Measurements from ENCODE around the gene HIF1A. TPM values are rescaled to one million over a fixed set of nuclear protein-coding genes. Genes with fewer than 3 reads are reported as not detected.

HIF1A gene
- total and polyA plus RNA-seq, 2 donors (not counting 1 experiment from before 2014, with no cell fraction given) = 44.2 to 261 TPM

- no peaks in the 10 kb centered on the region for H3K36me3 ChIP-seq (replicated peaks in 1 of 2; ENCODE audit: control extremely low read depth in 1 of 2, control insufficient read depth in 1 of 2, extremely low read depth in 1 of 2, insufficient read depth in 2 of 2, low read length in 1 of 2)
- ChIA-PET CTCF (no interaction called here), POLR2A (interaction anchor here (0.6 to 0.7 kb wide), 2 partner anchors 29 to 145 kb away, joined by 5 read pairs; no protein-coding TSS in a partner anchor)
- intact Hi-C loops (cut with micrococcal nuclease) = no loop called here
- Mint-ChIP-seq H3K27me3 (no peaks in the 10 kb centered on the region), H3K9me3 (ENCODE audit: insufficient read depth) (no peaks in the 10 kb centered on the region), H3K27ac (no peak overlapping the region), H3K4me3 (no peak overlapping the region), H3K4me1 (peaks cover 8% of the 10 kb centered on the region)
- WGBS (ENCODE audit: insufficient coverage) = 94% methylated on average over 3 of the region's 7 CpGs
- H2AFZ ChIP-seq (ENCODE audit: insufficient read depth, low read depth, low read length, poor library complexity, severe bottlenecking) = no peak overlapping the region
- no peak overlapping the region for H3K4me2 ChIP-seq (replicated peaks; ENCODE audit: low read depth, low read length, poor library complexity, severe bottlenecking)
- H3K9me3 ChIP-seq (ENCODE audit: control extremely low read depth in 1 of 3, control insufficient read depth in 2 of 3, insufficient read depth in 1 of 3, low read length in 2 of 3) = peaks cover 0 to 7% (median 0%) of the 10 kb centered on the region in 3 donors
- peak overlapping the region in 1 of 2 donors; percentile 35 for H3K27ac ChIP-seq (ENCODE audit: low read length in 2 of 2)
- H3K27me3 ChIP-seq (replicated peaks in 1 of 4; ENCODE audit: control extremely low read depth in 1 of 4, control insufficient read depth in 3 of 4, insufficient read depth in 4 of 4, low read length in 3 of 4) = no peaks in the 10 kb centered on the region
- DNase-seq = no peak
- no peak for ATAC-seq (ENCODE audit: low read depth)
- no peak overlapping the region for H3K9ac ChIP-seq (ENCODE audit: low read length)
- no peaks in the 10 kb centered on the region for H3K79me2 ChIP-seq (ENCODE audit: control insufficient read depth, insufficient read depth, low read length)
- H3K4me3 ChIP-seq (ENCODE audit: control extremely low read depth in 1 of 5, extremely low read depth in 1 of 5, insufficient read depth in 1 of 5, low read depth in 2 of 5, low read length in 4 of 5) = no peak overlapping the region
- no peak for TF ChIP-seq EZH2 (IDR thresholded peaks at IDR 0.05; ENCODE audit: borderline replicate concordance, insufficient read depth, low read depth, low read length, poor library complexity, severe bottlenecking)
- TF ChIP-seq CTCF (IDR thresholded peaks at IDR 0.05) = no peak
- H4K20me1 ChIP-seq (ENCODE audit: control insufficient read depth, insufficient read depth, low read length, poor library complexity, severe bottlenecking) = no peaks in the 10 kb centered on the region
- peaks cover 29 to 47% of the 10 kb centered on the region in 2 donors for H3K4me1 ChIP-seq (ENCODE audit: control insufficient read depth in 2 of 2, insufficient read depth in 2 of 2, low read length in 2 of 2)
These were observed 22.5 kb upstream of the HIF1A start for GRCh38 chr14:61672796-61673195.

GRCh38 chr14:61673305-61673704, 22.0 kb upstream of the HIF1A start:
- peaks cover 24 to 42% of the 10 kb centered on the region in 2 donors for H3K4me1 ChIP-seq (ENCODE audit: control insufficient read depth in 2 of 2, insufficient read depth in 2 of 2, low read length in 2 of 2)

More at GRCh38 chr14:61673305-61673704, 22.0 kb upstream of the HIF1A start:
- intact Hi-C loops (cut with micrococcal nuclease) = no loop called here
- no peaks in the 10 kb centered on the region for H3K79me2 ChIP-seq (ENCODE audit: control insufficient read depth, insufficient read depth, low read length)
- H3K9ac ChIP-seq (ENCODE audit: low read length) = no peak overlapping the region
- H3K27ac Mint-ChIP-seq = peak overlapping the region; percentile 34
- WGBS (ENCODE audit: insufficient coverage) = no CpG with 5 or more reads among the region's 5 CpGs
- ChIA-PET CTCF (no interaction called here), POLR2A (no interaction called here)
- no peak overlapping the region for H3K27ac ChIP-seq (ENCODE audit: low read length in 2 of 2)
- no peak overlapping the region for H2AFZ ChIP-seq (ENCODE audit: insufficient read depth, low read depth, low read length, poor library complexity, severe bottlenecking)
- H3K27me3 Mint-ChIP-seq = no peaks in the 10 kb centered on the region
- H3K9me3 ChIP-seq (ENCODE audit: control extremely low read depth in 1 of 3, control insufficient read depth in 2 of 3, insufficient read depth in 1 of 3, low read length in 2 of 3) = peaks cover 0 to 7% (median 0%) of the 10 kb centered on the region in 3 donors
- H3K9me3 Mint-ChIP-seq (ENCODE audit: insufficient read depth) = no peaks in the 10 kb centered on the region
- no peak overlapping the region for H3K4me3 ChIP-seq (ENCODE audit: control extremely low read depth in 1 of 5, extremely low read depth in 1 of 5, insufficient read depth in 1 of 5, low read depth in 2 of 5, low read length in 4 of 5)
- H3K4me3 Mint-ChIP-seq = no peak overlapping the region
- no peak for TF ChIP-seq EZH2 (IDR thresholded peaks at IDR 0.05; ENCODE audit: borderline replicate concordance, insufficient read depth, low read depth, low read length, poor library complexity, severe bottlenecking)
- no peak for TF ChIP-seq CTCF (IDR thresholded peaks at IDR 0.05)
- ATAC-seq (ENCODE audit: low read depth) (no peak), DNase-seq (no peak)
- H3K4me1 Mint-ChIP-seq = peaks cover 8% of the 10 kb centered on the region
- no peak overlapping the region for H3K4me2 ChIP-seq (replicated peaks; ENCODE audit: low read depth, low read length, poor library complexity, severe bottlenecking)
- H3K36me3 ChIP-seq (replicated peaks in 1 of 2; ENCODE audit: control extremely low read depth in 1 of 2, control insufficient read depth in 1 of 2, extremely low read depth in 1 of 2, insufficient read depth in 2 of 2, low read length in 1 of 2) = no peaks in the 10 kb centered on the region
- H4K20me1 ChIP-seq (ENCODE audit: control insufficient read depth, insufficient read depth, low read length, poor library complexity, severe bottlenecking) = no peaks in the 10 kb centered on the region
- no peaks in the 10 kb centered on the region for H3K27me3 ChIP-seq (replicated peaks in 1 of 4; ENCODE audit: control extremely low read depth in 1 of 4, control insufficient read depth in 3 of 4, insufficient read depth in 4 of 4, low read length in 3 of 4)

Data from B cell (primary cell).